MM.1S (cell line): Measurements from ENCODE around the gene ATP1A4.

Source experiments
- DNase-seq: peaks from one replicate; pipeline ENCODE4 v3.0.0-alpha.2; 2015
- H2AFZ ChIP-seq: fragments of 300-600 bp; sonication (generic); 2 replicates; pipeline ENCODE4 v1.6.0; 2016; ENCODE audit warnings: antibody characterized with exemption, low read length
- H3F3A ChIP-seq: fragments of 300-600 bp; sonication (generic); 2 replicates; pipeline ENCODE4 v1.6.1; 2016; ENCODE audit warnings: mild to moderate bottlenecking, antibody characterized with exemption, low read length, moderate library complexity, mixed read lengths; ENCODE audit not compliant: insufficient read depth
- H3K27ac ChIP-seq: fragments of 300-600 bp; sonication (generic); 2 replicates; pipeline ENCODE4 v1.5.1; 2016; ENCODE audit warnings: mild to moderate bottlenecking, low read length
- H3K27me3 ChIP-seq: fragments of 300-600 bp; sonication (generic); replicated peaks from 2 replicates; pipeline ENCODE4 v1.6.0; 2016; ENCODE audit warnings: low read length; ENCODE audit not compliant: insufficient read depth
- H3K36me3 ChIP-seq: fragments of 300-600 bp; sonication (generic); replicated peaks from 2 replicates; pipeline ENCODE4 v1.6.1; 2016; ENCODE audit warnings: mild to moderate bottlenecking, low read length, mixed read lengths; ENCODE audit not compliant: insufficient read depth
- H3K4me1 ChIP-seq: fragments of 300-600 bp; sonication (generic); 2 replicates; pipeline ENCODE4 v1.6.1; 2016; ENCODE audit warnings: low read length, mixed read lengths
- H3K4me2 ChIP-seq: fragments of 300-600 bp; sonication (generic); 2 replicates; pipeline ENCODE4 v1.6.0; 2016; ENCODE audit warnings: low read depth, low read length
- H3K4me3 ChIP-seq: fragments of 300-600 bp; sonication (generic); 2 replicates; pipeline ENCODE4 v1.5.1; 2016; ENCODE audit warnings: low read length, mixed read lengths
- H3K79me2 ChIP-seq: fragments of 300-600 bp; sonication (generic); 2 replicates; pipeline ENCODE4 v1.6.1; 2016; ENCODE audit warnings: mixed run types, low read length, mixed read lengths
- H3K9ac ChIP-seq: fragments of 300-600 bp; sonication (generic); 2 replicates; pipeline ENCODE4 v1.6.1; 2016; ENCODE audit warnings: low read length, mixed read lengths
- H3K9me2 ChIP-seq: fragments of 300-600 bp; sonication (generic); replicated peaks from 2 replicates; pipeline ENCODE4 v1.6.1; 2016; ENCODE audit warnings: mild to moderate bottlenecking, low read length, mixed read lengths; ENCODE audit not compliant: insufficient read depth
- H3K9me3 ChIP-seq: fragments of 300-600 bp; sonication (generic); replicated peaks from 2 replicates; pipeline ENCODE4 v1.6.1; 2016; ENCODE audit warnings: mild to moderate bottlenecking, low read length, mixed read lengths; ENCODE audit not compliant: insufficient read depth
- H4K20me1 ChIP-seq: fragments of 300-600 bp; sonication (generic); 2 replicates; pipeline ENCODE4 v1.6.1; 2016; ENCODE audit warnings: mild to moderate bottlenecking, low read length, moderate library complexity, mixed read lengths; ENCODE audit not compliant: insufficient read depth
- EZH2 ChIP-seq: fragments of 300-600 bp; sonication (generic); optimal IDR thresholded peaks from 2 replicates; pipeline ENCODE3; 2017; ENCODE audit warnings: low read depth, mild to moderate bottlenecking, antibody characterized with exemption, low read length, mixed read lengths
- EZH2phosphoT487 ChIP-seq: fragments of 300-600 bp; sonication (generic); IDR thresholded peaks from 2 replicates; pipeline ENCODE4 v1.6.1; 2018; ENCODE audit warnings: antibody characterized with exemption, low read length
- TF ChIP-seq, protein P1 (sequence below): fragments of 300-600 bp; sonication (generic); IDR thresholded peaks from 2 replicates; pipeline ENCODE4 v1.5.1; 2016; ENCODE audit warnings: antibody characterized with exemption, low read length, mixed read lengths

ATP1A4 gene

DNA sequence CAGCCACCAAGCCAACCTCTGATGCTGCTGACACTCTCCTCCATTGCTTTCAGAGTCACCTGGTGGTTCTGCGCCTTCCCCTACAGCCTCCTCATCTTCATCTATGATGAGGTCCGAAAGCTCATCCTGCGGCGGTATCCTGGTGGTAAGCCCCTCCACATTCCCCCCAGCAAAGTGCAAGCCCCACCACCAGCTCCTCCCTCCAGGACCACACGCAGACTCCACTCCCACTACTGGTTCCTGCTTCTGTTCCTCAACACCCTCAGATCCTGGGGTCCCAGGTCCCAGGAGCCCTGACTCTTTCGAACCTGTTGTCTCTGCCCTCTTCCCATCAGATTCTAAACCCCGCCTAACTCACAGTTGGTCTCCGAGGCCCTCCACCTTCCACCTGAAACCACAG, 11.6 kb upstream of the ATP1A4 start:
- no peak overlapping the region for H3K4me2 ChIP-seq
- no peaks in the 10 kb centered on the region for H3F3A ChIP-seq
- TF ChIP-seq EZH2 (no peak), EZH2phosphoT487 (no peak)
- TF ChIP-seq, protein P1, sequence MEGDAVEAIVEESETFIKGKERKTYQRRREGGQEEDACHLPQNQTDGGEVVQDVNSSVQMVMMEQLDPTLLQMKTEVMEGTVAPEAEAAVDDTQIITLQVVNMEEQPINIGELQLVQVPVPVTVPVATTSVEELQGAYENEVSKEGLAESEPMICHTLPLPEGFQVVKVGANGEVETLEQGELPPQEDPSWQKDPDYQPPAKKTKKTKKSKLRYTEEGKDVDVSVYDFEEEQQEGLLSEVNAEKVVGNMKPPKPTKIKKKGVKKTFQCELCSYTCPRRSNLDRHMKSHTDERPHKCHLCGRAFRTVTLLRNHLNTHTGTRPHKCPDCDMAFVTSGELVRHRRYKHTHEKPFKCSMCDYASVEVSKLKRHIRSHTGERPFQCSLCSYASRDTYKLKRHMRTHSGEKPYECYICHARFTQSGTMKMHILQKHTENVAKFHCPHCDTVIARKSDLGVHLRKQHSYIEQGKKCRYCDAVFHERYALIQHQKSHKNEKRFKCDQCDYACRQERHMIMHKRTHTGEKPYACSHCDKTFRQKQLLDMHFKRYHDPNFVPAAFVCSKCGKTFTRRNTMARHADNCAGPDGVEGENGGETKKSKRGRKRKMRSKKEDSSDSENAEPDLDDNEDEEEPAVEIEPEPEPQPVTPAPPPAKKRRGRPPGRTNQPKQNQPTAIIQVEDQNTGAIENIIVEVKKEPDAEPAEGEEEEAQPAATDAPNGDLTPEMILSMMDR: no peak
- no peaks in the 10 kb centered on the region for H3K79me2 ChIP-seq
- no peak for DNase-seq
- H3K4me1 ChIP-seq: no peaks in the 10 kb centered on the region
- no peak overlapping the region for H3K27ac ChIP-seq
- no peak overlapping the region for H3K9ac ChIP-seq
- no peaks in the 10 kb centered on the region for H3K9me2 ChIP-seq
- no peak overlapping the region for H2AFZ ChIP-seq
- no peaks in the 10 kb centered on the region for H3K36me3 ChIP-seq
- no peak overlapping the region for H3K4me3 ChIP-seq
- no peaks in the 10 kb centered on the region for H3K27me3 ChIP-seq
- H4K20me1 ChIP-seq: no peaks in the 10 kb centered on the region
- no peaks in the 10 kb centered on the region for H3K9me3 ChIP-seq

DNA sequence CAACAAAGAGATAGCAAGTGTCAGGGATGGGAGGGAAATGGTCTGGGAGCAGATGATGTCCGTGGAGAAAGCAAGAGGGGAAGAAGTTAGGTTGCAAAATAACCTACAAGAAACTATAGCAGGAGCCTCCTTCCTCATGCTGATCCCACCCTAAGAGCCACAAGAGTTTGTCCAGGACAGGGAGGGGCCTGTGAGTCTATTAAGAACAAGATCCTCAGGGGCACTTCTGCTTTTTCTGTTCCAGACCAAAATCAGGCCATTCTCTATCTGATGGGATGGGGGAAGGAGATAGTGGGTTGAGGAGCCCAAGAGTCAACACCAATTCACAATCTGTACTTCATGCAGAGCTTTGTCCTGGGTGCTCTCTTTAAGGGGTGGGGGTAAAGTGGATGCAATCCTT, 7.7 kb upstream of the ATP1A4 start:
- Histone ChIP-seq H3K36me3 (no peaks in the 10 kb centered on the region), H3K9ac (no peak overlapping the region)

DNA sequence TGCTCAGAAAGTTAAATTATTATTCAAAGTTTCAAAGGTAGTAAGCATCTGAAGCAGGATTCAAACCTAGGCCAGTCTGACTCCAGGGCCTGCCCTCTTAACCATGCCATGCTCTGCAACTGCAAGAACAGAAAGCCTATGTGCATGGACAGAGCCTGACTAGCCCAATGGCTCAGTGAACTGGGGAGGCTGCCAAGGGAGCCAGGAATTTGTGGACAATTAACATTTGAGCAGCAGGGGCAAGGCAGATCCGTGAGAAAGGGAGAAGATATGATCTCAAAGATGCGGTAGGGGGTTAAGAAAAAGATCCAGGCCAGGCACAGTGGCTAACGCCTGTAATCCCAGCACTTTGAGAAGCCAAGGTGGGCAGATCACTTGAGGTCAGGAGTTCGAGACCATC, 6.5 kb upstream of the ATP1A4 start:
- Histone ChIP-seq H3K9me2 (no peaks in the 10 kb centered on the region), H3K9me3 (no peaks in the 10 kb centered on the region), H3K36me3 (no peaks in the 10 kb centered on the region), H3K79me2 (no peaks in the 10 kb centered on the region), H3K27me3 (no peaks in the 10 kb centered on the region), H2AFZ (no peak overlapping the region), H3K4me1 (no peaks in the 10 kb centered on the region), H3K4me3 (no peak overlapping the region), H4K20me1 (no peaks in the 10 kb centered on the region), H3K27ac (no peak overlapping the region), H3K9ac (no peak overlapping the region), H3F3A (no peaks in the 10 kb centered on the region), H3K4me2 (no peak overlapping the region)
- no peak for DNase-seq
- TF ChIP-seq EZH2phosphoT487 (no peak), EZH2 (no peak)
- TF ChIP-seq, protein P1: no peak

More for the DNA sequence above, 7.7 kb upstream of the ATP1A4 start:
- Histone ChIP-seq H2AFZ (no peak overlapping the region), H3K4me1 (no peaks in the 10 kb centered on the region), H3K27ac (no peak overlapping the region), H3K9me3 (no peaks in the 10 kb centered on the region), H3K79me2 (no peaks in the 10 kb centered on the region), H3F3A (no peaks in the 10 kb centered on the region), H3K4me3 (no peak overlapping the region), H3K27me3 (no peaks in the 10 kb centered on the region), H3K9me2 (no peaks in the 10 kb centered on the region), H4K20me1 (no peaks in the 10 kb centered on the region), H3K4me2 (no peak overlapping the region)
- TF ChIP-seq EZH2 (no peak), EZH2phosphoT487 (no peak)
- TF ChIP-seq, protein P1: no peak
- no peak for DNase-seq
